SK-N-SH treated with all-trans-retinoic acid at 6 μM for 48 hours (cell line): ENCODE measurements around the gene GPC3.

Experiments used
- CREB5 ChIP-seq: fragments of 250-450 bp; sonication (Bioruptor Pico); IDR thresholded peaks from 2 replicates; pipeline ENCODE4 v1.5.1; 2020; ENCODE audit warnings: low read depth, mild to moderate bottlenecking, moderate library complexity
- ESRRG ChIP-seq: fragments of 250-450 bp; sonication (Bioruptor Pico); IDR thresholded peaks from 2 replicates; pipeline ENCODE4 v1.6.1; 2021; ENCODE audit warnings: mild to moderate bottlenecking
- GLIS3 ChIP-seq: fragments of 250-450 bp; sonication (Bioruptor Pico); IDR thresholded peaks from 2 replicates; pipeline ENCODE4 v1.5.0; 2020; ENCODE audit warnings: mild to moderate bottlenecking, moderate library complexity
- RARB ChIP-seq: fragments of 250-450 bp; sonication (Bioruptor Pico); IDR thresholded peaks from 2 replicates; pipeline ENCODE4 v1.8.0; 2021; ENCODE audit warnings: mild to moderate bottlenecking, moderate library complexity
- ZFP3 ChIP-seq: fragments of 250-450 bp; sonication (Bioruptor Pico); IDR thresholded peaks from 2 replicates; pipeline ENCODE4 v1.5.0; 2020; ENCODE audit warnings: mild to moderate bottlenecking, moderate library complexity
- ZFP30 ChIP-seq: fragments of 450-650 bp; formaldehyde crosslinking; IDR thresholded peaks from 2 replicates; pipeline ENCODE4 v1.5.0; 2022; ENCODE audit warnings: mild to moderate bottlenecking, moderate library complexity
- ZNF70 ChIP-seq: fragments of 450-650 bp; formaldehyde crosslinking; IDR thresholded peaks from 2 replicates; pipeline ENCODE4 v1.5.0; 2020; ENCODE audit warnings: mild to moderate bottlenecking, moderate library complexity
- ZNF8 ChIP-seq: fragments of 450-650 bp; formaldehyde crosslinking; IDR thresholded peaks from 2 replicates; pipeline ENCODE4 v1.5.0; 2020; ENCODE audit warnings: mild to moderate bottlenecking, moderate library complexity
- TF ChIP-seq, protein P1 (sequence below): fragments of 250-450 bp; sonication (Bioruptor Pico); IDR thresholded peaks from 2 replicates; pipeline ENCODE4 v1.8.0; 2020; ENCODE audit warnings: mild to moderate bottlenecking, moderate library complexity, borderline replicate concordance

GRCh38 chrX:133897593-133898163, 87.7 kb downstream of the GPC3 start:
- no peak for TF ChIP-seq ZNF70 (CRISPR knock-in tag)
- TF ChIP-seq GLIS3 (CRISPR knock-in tag) = no peak
- no peak for TF ChIP-seq ZNF8 (CRISPR knock-in tag)
- no peak for TF ChIP-seq CREB5 (CRISPR knock-in tag)
- TF ChIP-seq ESRRG (CRISPR knock-in tag) = no peak
- no peak for TF ChIP-seq ZFP3 (CRISPR knock-in tag)
- TF ChIP-seq RARB = no peak
- TF ChIP-seq, protein P1, sequence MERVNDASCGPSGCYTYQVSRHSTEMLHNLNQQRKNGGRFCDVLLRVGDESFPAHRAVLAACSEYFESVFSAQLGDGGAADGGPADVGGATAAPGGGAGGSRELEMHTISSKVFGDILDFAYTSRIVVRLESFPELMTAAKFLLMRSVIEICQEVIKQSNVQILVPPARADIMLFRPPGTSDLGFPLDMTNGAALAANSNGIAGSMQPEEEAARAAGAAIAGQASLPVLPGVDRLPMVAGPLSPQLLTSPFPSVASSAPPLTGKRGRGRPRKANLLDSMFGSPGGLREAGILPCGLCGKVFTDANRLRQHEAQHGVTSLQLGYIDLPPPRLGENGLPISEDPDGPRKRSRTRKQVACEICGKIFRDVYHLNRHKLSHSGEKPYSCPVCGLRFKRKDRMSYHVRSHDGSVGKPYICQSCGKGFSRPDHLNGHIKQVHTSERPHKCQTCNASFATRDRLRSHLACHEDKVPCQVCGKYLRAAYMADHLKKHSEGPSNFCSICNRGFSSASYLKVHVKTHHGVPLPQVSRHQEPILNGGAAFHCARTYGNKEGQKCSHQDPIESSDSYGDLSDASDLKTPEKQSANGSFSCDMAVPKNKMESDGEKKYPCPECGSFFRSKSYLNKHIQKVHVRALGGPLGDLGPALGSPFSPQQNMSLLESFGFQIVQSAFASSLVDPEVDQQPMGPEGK (CRISPR knock-in tag) = no peak
- TF ChIP-seq ZFP30 (CRISPR knock-in tag) = no peak
